NCI-H526 (cell line): ENCODE results near the gene SEBOX.

Experiments used
- DNase-seq, 2 experiments: peaks; one replicate each; lab custom pipeline; 2025; lab: John Stamatoyannopoulos, UW

SEBOX gene

GRCh38 chr17:28318759-28319597, 46.0 kb downstream of the SEBOX start, which contains the start of gene TMEM97:
TMEM97 (plus strand) TSS chr17:28319200; CDS start chr17:28319240, 40 bp downstream.
- peak; percentile 99 to 100 for DNase-seq

GRCh38 chr17:28317966-28318758, 46.8 kb downstream of the SEBOX start:
- DNase-seq: peak in 1 of 2 experiments; percentile 76

GRCh38 chr17:28317099-28317965, 47.7 kb downstream of the SEBOX start:
- no peak for DNase-seq

- DNase-seq: no peak
These were observed 48.9 kb downstream of the SEBOX start for GRCh38 chr17:28315846-28316705.

- no peak for DNase-seq
These were observed 51.2 kb downstream of the SEBOX start for GRCh38 chr17:28313841-28314240.
